AG09309 (cell line): ENCODE measurements around the gene WFDC1.

Experiments used
- DNase-seq: peaks from one replicate; pipeline ENCODE4 v3.0.0-alpha.2; 2010; ENCODE audit warnings: low read depth
- H3K4me3 ChIP-seq: 2 replicates; pipeline ENCODE4 v1.5.1; 2011; ENCODE audit warnings: mild to moderate bottlenecking, low read depth, low read length, moderate library complexity; ENCODE audit not compliant: control insufficient read depth
- CTCF ChIP-seq: IDR thresholded peaks from 2 replicates; pipeline ENCODE4 v1.5.1; 2011; ENCODE audit warnings: mild to moderate bottlenecking, low read depth, low read length, inconsistent platforms; ENCODE audit not compliant: insufficient read depth, control insufficient read depth; ENCODE audit errors: missing control alignments

WFDC1 gene

GRCh38 chr16:84373907-84374489 is 79.3 kb downstream of the WFDC1 start:
- no peak for TF ChIP-seq CTCF
- H3K4me3 ChIP-seq: no peak overlapping the region
- no peak for DNase-seq

GRCh38 chr16:84378099-84378498 is 83.4 kb downstream of the WFDC1 start:
- DNase-seq: no peak
- no peak overlapping the region for H3K4me3 ChIP-seq
- no peak for TF ChIP-seq CTCF

- no peak overlapping the region for H3K4me3 ChIP-seq
- TF ChIP-seq CTCF: no peak
- no peak for DNase-seq
Measured at GRCh38 chr16:84378567-84378966, 83.9 kb downstream of the WFDC1 start.

- H3K4me3 ChIP-seq: no peak overlapping the region
- DNase-seq: no peak
- TF ChIP-seq CTCF: no peak
Measured at GRCh38 chr16:84379008-84379708, 84.5 kb downstream of the WFDC1 start.
